IPS-15b (cell line): Measurements from ENCODE around the gene DIO3.

Source experiments
- H3K27me3 ChIP-seq: one replicate; pipeline ENCODE4 v1.6.1; 2013; ENCODE audit warnings: low read length; ENCODE audit not compliant: control insufficient read depth, insufficient read depth
- H3K36me3 ChIP-seq: one replicate; pipeline ENCODE4 v1.6.1; 2013; ENCODE audit warnings: low read length; ENCODE audit not compliant: control insufficient read depth, insufficient read depth
- H3K4me1 ChIP-seq: one replicate; pipeline ENCODE4 v1.6.1; 2013; ENCODE audit warnings: mild to moderate bottlenecking, low read length; ENCODE audit not compliant: control insufficient read depth, insufficient read depth
- H3K4me3 ChIP-seq: one replicate; pipeline ENCODE4 v1.5.1; 2013; ENCODE audit warnings: low read depth, low read length
- H3K9ac ChIP-seq: one replicate; pipeline ENCODE4 v1.6.1; 2013; ENCODE audit warnings: low read depth, mild to moderate bottlenecking, low read length
- H3K9me3 ChIP-seq: one replicate; pipeline ENCODE4 v1.6.1; 2013; ENCODE audit warnings: mild to moderate bottlenecking, low read length; ENCODE audit not compliant: control insufficient read depth, insufficient read depth

DIO3 gene

GRCh38 chr14:101588990-101589389 lies 27.7 kb downstream of the DIO3 start:
- no peaks in the 10 kb centered on the region for H3K9me3 ChIP-seq
- no peaks in the 10 kb centered on the region for H3K36me3 ChIP-seq
- H3K4me3 ChIP-seq: no peak overlapping the region
- H3K27me3 ChIP-seq: no peaks in the 10 kb centered on the region
- H3K9ac ChIP-seq: no peak overlapping the region
- no peaks in the 10 kb centered on the region for H3K4me1 ChIP-seq

DNA sequence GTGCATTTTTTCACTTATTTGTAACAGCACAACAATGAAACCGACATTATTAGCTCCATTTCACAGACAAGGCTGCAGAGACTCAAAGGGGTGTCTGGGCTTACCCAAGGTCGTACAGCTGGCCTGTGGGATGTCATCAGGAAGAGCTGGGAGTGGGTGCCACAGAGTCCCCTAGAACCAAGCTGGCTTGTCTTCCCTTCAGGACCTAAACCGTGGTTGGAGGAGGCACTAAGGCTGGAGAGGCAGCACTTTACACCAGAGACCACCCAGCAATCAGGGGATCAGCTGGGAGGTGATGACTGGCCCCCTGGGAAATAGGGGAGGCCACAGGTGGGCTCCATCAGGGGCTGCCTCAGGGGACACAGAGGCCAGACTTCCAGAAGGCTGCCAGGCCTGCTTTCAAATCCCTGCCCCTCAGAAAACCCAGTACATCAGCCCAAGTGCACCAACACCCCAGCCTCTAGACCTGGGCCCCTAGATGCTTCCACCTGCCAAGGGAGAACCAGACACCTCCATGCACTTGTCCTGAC lies 28.3 kb downstream of the DIO3 start:
- H3K27me3 ChIP-seq: no peaks in the 10 kb centered on the region
- no peaks in the 10 kb centered on the region for H3K4me1 ChIP-seq
- no peak overlapping the region for H3K9ac ChIP-seq
- no peaks in the 10 kb centered on the region for H3K36me3 ChIP-seq
- H3K9me3 ChIP-seq: no peaks in the 10 kb centered on the region
- no peak overlapping the region for H3K4me3 ChIP-seq

- H3K4me1 ChIP-seq: no peaks in the 10 kb centered on the region
- H3K27me3 ChIP-seq: no peaks in the 10 kb centered on the region
- no peaks in the 10 kb centered on the region for H3K36me3 ChIP-seq
- H3K4me3 ChIP-seq: no peak overlapping the region
- no peak overlapping the region for H3K9ac ChIP-seq
- no peaks in the 10 kb centered on the region for H3K9me3 ChIP-seq
Measured at GRCh38 chr14:101590062-101590461, 28.8 kb downstream of the DIO3 start.

GRCh38 chr14:101590616-101591015 lies 29.3 kb downstream of the DIO3 start:
- Histone ChIP-seq H3K4me1 (no peaks in the 10 kb centered on the region), H3K36me3 (no peaks in the 10 kb centered on the region), H3K27me3 (no peaks in the 10 kb centered on the region), H3K4me3 (no peak overlapping the region), H3K9ac (no peak overlapping the region), H3K9me3 (no peaks in the 10 kb centered on the region)

- H3K4me3 ChIP-seq: no peak overlapping the region
- no peaks in the 10 kb centered on the region for H3K36me3 ChIP-seq
- no peaks in the 10 kb centered on the region for H3K4me1 ChIP-seq
- H3K27me3 ChIP-seq: no peaks in the 10 kb centered on the region
- no peaks in the 10 kb centered on the region for H3K9me3 ChIP-seq
- H3K9ac ChIP-seq: no peak overlapping the region
Measured at GRCh38 chr14:101591121-101591520, 29.8 kb downstream of the DIO3 start.

DNA sequence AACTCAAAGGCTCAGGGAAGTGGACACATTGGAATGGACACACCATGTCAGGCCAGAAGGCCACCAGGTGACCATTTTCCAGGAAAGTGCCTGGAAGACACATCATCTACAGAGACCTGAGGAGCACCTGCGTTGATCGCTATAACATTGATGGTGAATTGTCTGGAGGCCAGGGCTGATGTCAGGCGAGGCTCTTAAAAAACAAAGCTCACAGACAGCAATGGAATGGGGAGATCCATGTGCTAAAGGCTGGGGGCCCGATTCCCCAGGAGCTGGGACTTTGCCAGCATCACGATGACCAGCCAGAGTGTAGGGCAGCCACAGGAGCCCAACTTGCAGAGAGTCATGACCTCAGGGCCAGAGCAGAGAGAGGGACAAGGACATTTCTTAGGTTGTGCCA lies 30.3 kb downstream of the DIO3 start:
- Histone ChIP-seq H3K9me3 (no peaks in the 10 kb centered on the region), H3K9ac (no peak overlapping the region)

DNA sequence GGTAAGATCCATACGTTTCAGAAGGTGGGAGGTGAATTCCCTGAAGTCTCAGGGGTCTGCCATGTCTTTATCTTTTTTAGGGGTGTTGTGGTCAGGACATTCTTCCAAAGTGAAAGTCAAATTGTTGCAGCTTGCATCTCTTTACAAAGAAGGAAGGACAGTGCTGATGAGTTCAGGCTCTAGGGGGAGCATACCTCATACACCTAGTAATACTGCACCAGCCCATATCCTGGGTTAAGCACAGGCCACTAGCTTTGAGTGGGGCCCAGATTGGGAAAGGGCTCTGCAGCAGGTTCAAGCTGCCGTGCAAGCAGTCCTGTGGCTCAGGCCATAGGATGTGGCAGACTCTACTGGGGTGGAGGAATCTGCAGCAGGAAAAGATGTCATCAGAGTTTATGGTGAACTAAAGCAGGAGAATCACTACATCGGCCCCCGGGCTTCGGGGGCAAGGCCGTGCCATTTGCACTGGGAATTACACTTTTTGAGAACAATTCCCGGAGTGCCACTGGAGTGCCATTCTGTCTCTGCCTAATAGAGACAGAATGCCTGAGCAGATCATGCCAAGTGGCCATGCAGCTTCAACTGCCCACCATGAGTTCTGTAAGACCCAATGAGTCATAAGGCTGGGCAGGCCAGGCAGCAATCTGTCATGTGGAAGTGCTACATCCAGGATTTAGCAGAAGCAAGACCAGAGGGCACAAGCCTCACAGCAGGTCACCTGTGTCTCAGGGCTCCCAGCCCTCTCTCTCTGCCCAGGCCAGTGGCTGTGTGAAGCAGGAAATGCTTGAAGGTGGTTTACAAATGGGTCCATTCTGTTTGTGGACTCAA lies 32.3 kb downstream of the DIO3 start:
- Histone ChIP-seq H3K4me1 (no peaks in the 10 kb centered on the region), H3K27me3 (no peaks in the 10 kb centered on the region), H3K36me3 (no peaks in the 10 kb centered on the region), H3K4me3 (no peak overlapping the region), H3K9ac (no peak overlapping the region), H3K9me3 (no peaks in the 10 kb centered on the region)

More for the DNA sequence above, 30.3 kb downstream of the DIO3 start:
- Histone ChIP-seq H3K4me1 (no peaks in the 10 kb centered on the region), H3K27me3 (no peaks in the 10 kb centered on the region), H3K36me3 (no peaks in the 10 kb centered on the region), H3K4me3 (no peak overlapping the region)

GRCh38 chr14:101594511-101595148 lies 33.3 kb downstream of the DIO3 start:
- H3K27me3 ChIP-seq: no peaks in the 10 kb centered on the region
- no peak overlapping the region for H3K9ac ChIP-seq
- H3K36me3 ChIP-seq: no peaks in the 10 kb centered on the region
- H3K9me3 ChIP-seq: no peaks in the 10 kb centered on the region
- H3K4me3 ChIP-seq: no peak overlapping the region
- no peaks in the 10 kb centered on the region for H3K4me1 ChIP-seq

GRCh38 chr14:101595349-101595748 lies 34.1 kb downstream of the DIO3 start:
- Histone ChIP-seq H3K9ac (no peak overlapping the region), H3K9me3 (no peaks in the 10 kb centered on the region), H3K27me3 (no peaks in the 10 kb centered on the region), H3K36me3 (no peaks in the 10 kb centered on the region), H3K4me1 (no peaks in the 10 kb centered on the region), H3K4me3 (no peak overlapping the region)

- no peaks in the 10 kb centered on the region for H3K36me3 ChIP-seq
- no peaks in the 10 kb centered on the region for H3K27me3 ChIP-seq
- H3K4me1 ChIP-seq: no peaks in the 10 kb centered on the region
- no peaks in the 10 kb centered on the region for H3K9me3 ChIP-seq
- H3K9ac ChIP-seq: no peak overlapping the region
- H3K4me3 ChIP-seq: no peak overlapping the region
Measured at GRCh38 chr14:101595887-101596721, 34.8 kb downstream of the DIO3 start.

- H3K36me3 ChIP-seq: no peaks in the 10 kb centered on the region
- H3K27me3 ChIP-seq: no peaks in the 10 kb centered on the region
- H3K4me3 ChIP-seq: no peak overlapping the region
- no peaks in the 10 kb centered on the region for H3K9me3 ChIP-seq
- no peak overlapping the region for H3K9ac ChIP-seq
- H3K4me1 ChIP-seq: no peaks in the 10 kb centered on the region
Measured at GRCh38 chr14:101596742-101597141, 35.4 kb downstream of the DIO3 start.
